HUES64 (cell line): ENCODE data around the gene CNKSR3.

Source experiments
- H3K27ac ChIP-seq: 2 replicates; pipeline ENCODE4 v1.7.0; 2013; ENCODE audit warnings: low read depth, low read length, inconsistent platforms
- H3K27me3 ChIP-seq: 2 replicates; pipeline ENCODE4 v1.6.1; 2013; ENCODE audit warnings: mild to moderate bottlenecking, low read length; ENCODE audit not compliant: insufficient read depth
- H3K36me3 ChIP-seq: 2 replicates; pipeline ENCODE4 v1.6.1; 2013; ENCODE audit warnings: mild to moderate bottlenecking, low read length; ENCODE audit not compliant: insufficient read depth
- H3K4me1 ChIP-seq: 2 replicates; pipeline ENCODE4 v1.6.1; 2013; ENCODE audit warnings: mild to moderate bottlenecking, low read length, moderate library complexity; ENCODE audit not compliant: insufficient read depth
- H3K4me3 ChIP-seq: 2 replicates; pipeline ENCODE4 v1.5.1; 2013; ENCODE audit warnings: mild to moderate bottlenecking, low read length, moderate library complexity
- H3K9ac ChIP-seq: 2 replicates; pipeline ENCODE4 v1.6.1; 2013; ENCODE audit warnings: mild to moderate bottlenecking, low read depth, low read length
- H3K9me3 ChIP-seq: 2 replicates; pipeline ENCODE4 v1.6.1; 2013; ENCODE audit warnings: low read depth, low read length; ENCODE audit not compliant: insufficient read depth
- WGBS: fragments of 150-250, 120-280 bp; methylation state at CpG from one replicate; pipeline ENCODE4 v1.1.7; 2013; ENCODE audit warnings: missing lambda C conversion rate; 5-methylcytosine and 5-hydroxymethylcytosine counted together

The CNKSR3 gene

GRCh38 chr6:154539593-154540269 lies 29.2 kb upstream of the CNKSR3 start:
- Histone ChIP-seq H3K27ac (no peak overlapping the region), H3K9me3 (no peaks in the 10 kb centered on the region), H3K4me3 (no peak overlapping the region), H3K36me3 (no peaks in the 10 kb centered on the region), H3K9ac (no peak overlapping the region), H3K27me3 (peaks cover 8% of the 10 kb centered on the region; the same call in 1 of the 2 replicates), H3K4me1 (peaks cover 54% of the 10 kb centered on the region)
- 95% methylated on average over 9 of the region's 9 CpGs for WGBS

- no peak overlapping the region for H3K4me3 ChIP-seq
- WGBS: 68% methylated on average over 3 of the region's 3 CpGs
- H3K36me3 ChIP-seq: no peaks in the 10 kb centered on the region
- H3K27ac ChIP-seq: no peak overlapping the region
- peaks cover 5% of the 10 kb centered on the region; the same call in 1 of the 2 replicates for H3K27me3 ChIP-seq
- no peak overlapping the region for H3K9ac ChIP-seq
- H3K4me1 ChIP-seq: peaks cover 53% of the 10 kb centered on the region
- H3K9me3 ChIP-seq: no peaks in the 10 kb centered on the region
Observed at GRCh38 chr6:154538640-154539191, 28.2 kb upstream of the CNKSR3 start.

- WGBS: 30% methylated on average over 10 of the region's 13 CpGs
- Histone ChIP-seq H3K27ac (peak overlapping the region; percentile 38; the same call in 1 of the 2 replicates), H3K9ac (no peak overlapping the region), H3K27me3 (no peaks in the 10 kb centered on the region; the same call in 1 of the 2 replicates), H3K36me3 (no peaks in the 10 kb centered on the region), H3K4me3 (no peak overlapping the region), H3K4me1 (peaks cover 44% of the 10 kb centered on the region), H3K9me3 (no peaks in the 10 kb centered on the region)
Observed at GRCh38 chr6:154537511-154538325, 27.2 kb upstream of the CNKSR3 start.

- H3K4me1 ChIP-seq: peaks cover 37% of the 10 kb centered on the region
- no peaks in the 10 kb centered on the region for H3K36me3 ChIP-seq
- H3K9ac ChIP-seq: no peak overlapping the region
- no peaks in the 10 kb centered on the region; the same call in 1 of the 2 replicates for H3K27me3 ChIP-seq
- WGBS: 73% methylated on average over 3 of the region's 3 CpGs
- no peak overlapping the region for H3K4me3 ChIP-seq
- no peak overlapping the region for H3K27ac ChIP-seq
- H3K9me3 ChIP-seq: no peaks in the 10 kb centered on the region
Observed at GRCh38 chr6:154536999-154537398, 26.5 kb upstream of the CNKSR3 start.

GRCh38 chr6:154536255-154536654 lies 25.8 kb upstream of the CNKSR3 start:
- H3K4me1 ChIP-seq: peaks cover 34% of the 10 kb centered on the region
- H3K27me3 ChIP-seq: no peaks in the 10 kb centered on the region; the same call in 1 of the 2 replicates
- H3K9ac ChIP-seq: no peak overlapping the region
- WGBS: 70% methylated on average over 6 of the region's 7 CpGs
- H3K36me3 ChIP-seq: no peaks in the 10 kb centered on the region
- H3K27ac ChIP-seq: no peak overlapping the region
- no peak overlapping the region for H3K4me3 ChIP-seq
- H3K9me3 ChIP-seq: no peaks in the 10 kb centered on the region

- Histone ChIP-seq H3K9me3 (no peaks in the 10 kb centered on the region), H3K4me1 (peaks cover 34% of the 10 kb centered on the region), H3K36me3 (no peaks in the 10 kb centered on the region), H3K9ac (no peak overlapping the region), H3K27ac (no peak overlapping the region), H3K4me3 (no peak overlapping the region), H3K27me3 (no peaks in the 10 kb centered on the region; the same call in 1 of the 2 replicates)
- 85% methylated on average over 2 of the region's 2 CpGs for WGBS
Observed at GRCh38 chr6:154535851-154536250, 25.4 kb upstream of the CNKSR3 start.

- Histone ChIP-seq H3K4me1 (peaks cover 34% of the 10 kb centered on the region), H3K4me3 (no peak overlapping the region), H3K9me3 (no peaks in the 10 kb centered on the region), H3K27ac (no peak overlapping the region), H3K36me3 (no peaks in the 10 kb centered on the region), H3K27me3 (no peaks in the 10 kb centered on the region; the same call in 1 of the 2 replicates), H3K9ac (no peak overlapping the region)
- WGBS: 97% methylated on average over 3 of the region's 3 CpGs
Observed at GRCh38 chr6:154535147-154535546, 24.7 kb upstream of the CNKSR3 start.

GRCh38 chr6:154534531-154534930 lies 24.0 kb upstream of the CNKSR3 start:
- Histone ChIP-seq H3K27me3 (no peaks in the 10 kb centered on the region; the same call in 1 of the 2 replicates), H3K27ac (no peak overlapping the region), H3K9ac (no peak overlapping the region), H3K4me1 (peaks cover 34% of the 10 kb centered on the region), H3K36me3 (no peaks in the 10 kb centered on the region), H3K9me3 (no peaks in the 10 kb centered on the region), H3K4me3 (no peak overlapping the region)
- 94% methylated on average over 2 of the region's 2 CpGs for WGBS

- Histone ChIP-seq H3K27me3 (no peaks in the 10 kb centered on the region; the same call in 1 of the 2 replicates), H3K36me3 (no peaks in the 10 kb centered on the region), H3K4me1 (peaks cover 17% of the 10 kb centered on the region), H3K27ac (no peak overlapping the region), H3K9ac (no peak overlapping the region), H3K4me3 (no peak overlapping the region), H3K9me3 (no peaks in the 10 kb centered on the region)
- 92% methylated on average over 4 of the region's 4 CpGs for WGBS
Observed at GRCh38 chr6:154532426-154532825, 21.9 kb upstream of the CNKSR3 start.

- Histone ChIP-seq H3K27me3 (no peaks in the 10 kb centered on the region), H3K27ac (no peak overlapping the region), H3K4me3 (no peak overlapping the region), H3K4me1 (no peaks in the 10 kb centered on the region), H3K9ac (no peak overlapping the region), H3K36me3 (no peaks in the 10 kb centered on the region), H3K9me3 (no peaks in the 10 kb centered on the region)
- 97% methylated on average over 6 of the region's 6 CpGs for WGBS
Observed at GRCh38 chr6:154529957-154530356, 19.5 kb upstream of the CNKSR3 start.

- 94% methylated on average over 3 of the region's 3 CpGs for WGBS
- Histone ChIP-seq H3K36me3 (no peaks in the 10 kb centered on the region), H3K9me3 (no peaks in the 10 kb centered on the region; the same call in 1 of the 2 replicates), H3K27ac (no peak overlapping the region), H3K4me3 (no peak overlapping the region), H3K4me1 (no peaks in the 10 kb centered on the region), H3K27me3 (no peaks in the 10 kb centered on the region), H3K9ac (no peak overlapping the region)
Observed at GRCh38 chr6:154528310-154528915, 17.9 kb upstream of the CNKSR3 start.
